WI38 (cell line): Measurements from ENCODE around the gene DDX21.

Experiments used
- H3K4me3 ChIP-seq: 2 replicates; pipeline ENCODE4 v1.5.1; 2011; ENCODE audit warnings: low read depth, mild to moderate bottlenecking, control low read depth, low read length
- TF ChIP-seq, protein P1 (sequence below): IDR thresholded peaks from 2 replicates; pipeline ENCODE4 v1.5.1; 2012; ENCODE audit warnings: low read depth, mild to moderate bottlenecking, control low read depth, low read length

Gene DDX21

DNA sequence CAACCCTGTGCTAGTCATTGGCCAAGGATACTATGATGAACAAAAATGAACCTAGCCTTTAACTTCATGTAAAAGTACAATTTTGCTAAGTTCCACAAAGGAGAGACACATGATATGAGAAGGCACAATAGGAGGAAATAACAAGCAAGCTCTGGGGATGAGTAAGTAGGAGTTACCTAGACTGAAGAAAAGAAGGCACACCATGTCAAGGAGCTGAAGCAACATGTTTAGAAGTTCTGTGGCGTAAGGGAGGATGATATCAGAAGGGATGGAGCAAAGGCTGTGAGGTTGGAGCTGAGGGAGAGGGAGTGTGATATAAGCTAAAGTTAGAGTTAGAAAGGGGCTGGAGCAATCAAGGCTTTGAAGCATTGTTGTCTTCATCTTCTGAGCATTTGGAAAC lies 58.2 kb downstream of the DDX21 start:
- TF ChIP-seq, protein P1, sequence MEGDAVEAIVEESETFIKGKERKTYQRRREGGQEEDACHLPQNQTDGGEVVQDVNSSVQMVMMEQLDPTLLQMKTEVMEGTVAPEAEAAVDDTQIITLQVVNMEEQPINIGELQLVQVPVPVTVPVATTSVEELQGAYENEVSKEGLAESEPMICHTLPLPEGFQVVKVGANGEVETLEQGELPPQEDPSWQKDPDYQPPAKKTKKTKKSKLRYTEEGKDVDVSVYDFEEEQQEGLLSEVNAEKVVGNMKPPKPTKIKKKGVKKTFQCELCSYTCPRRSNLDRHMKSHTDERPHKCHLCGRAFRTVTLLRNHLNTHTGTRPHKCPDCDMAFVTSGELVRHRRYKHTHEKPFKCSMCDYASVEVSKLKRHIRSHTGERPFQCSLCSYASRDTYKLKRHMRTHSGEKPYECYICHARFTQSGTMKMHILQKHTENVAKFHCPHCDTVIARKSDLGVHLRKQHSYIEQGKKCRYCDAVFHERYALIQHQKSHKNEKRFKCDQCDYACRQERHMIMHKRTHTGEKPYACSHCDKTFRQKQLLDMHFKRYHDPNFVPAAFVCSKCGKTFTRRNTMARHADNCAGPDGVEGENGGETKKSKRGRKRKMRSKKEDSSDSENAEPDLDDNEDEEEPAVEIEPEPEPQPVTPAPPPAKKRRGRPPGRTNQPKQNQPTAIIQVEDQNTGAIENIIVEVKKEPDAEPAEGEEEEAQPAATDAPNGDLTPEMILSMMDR: no peak

DNA sequence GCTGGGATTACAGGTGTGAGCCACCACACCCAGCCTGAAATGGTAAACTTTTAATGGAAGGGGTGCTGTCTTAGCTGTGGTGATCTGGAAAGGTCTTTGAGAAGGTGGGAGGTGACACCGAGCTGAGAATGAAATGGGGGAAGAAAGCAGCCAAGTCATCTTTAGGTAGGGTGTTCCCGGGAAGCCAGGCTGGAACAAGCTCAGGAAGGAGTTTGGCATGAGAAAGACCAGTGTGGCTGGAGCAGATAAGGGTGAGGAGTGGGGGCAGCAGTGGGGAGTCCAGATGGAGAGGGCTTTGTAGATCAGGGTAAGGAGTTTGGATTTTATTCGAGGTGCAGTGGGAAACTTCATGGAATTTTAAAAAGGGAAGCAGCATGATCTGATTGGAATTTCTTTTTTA lies 62.6 kb downstream of the DDX21 start:
- TF ChIP-seq, protein P1: no peak
- H3K4me3 ChIP-seq: no peak overlapping the region

More for the DNA sequence above, 58.2 kb downstream of the DDX21 start:
- no peak overlapping the region for H3K4me3 ChIP-seq

GRCh38 chr10:69022611-69023010 lies 66.6 kb downstream of the DDX21 start:
- no peak overlapping the region for H3K4me3 ChIP-seq
- TF ChIP-seq, protein P1: no peak

- TF ChIP-seq, protein P1: no peak
- no peak overlapping the region for H3K4me3 ChIP-seq
Measured at GRCh38 chr10:69025370-69025896, 69.5 kb downstream of the DDX21 start.

- no peak overlapping the region for H3K4me3 ChIP-seq
- TF ChIP-seq, protein P1: no peak
Measured at GRCh38 chr10:69033256-69033655, 77.3 kb downstream of the DDX21 start.
